Measurements from ENCODE around the gene PPME1.

Gene PPME1

GRCh38 chr11:74255741-74256375 lies 84.8 kb downstream of the PPME1 start:
- no peak overlapping the region for H3K27ac ChIP-seq (ENCODE audit: low read depth, low read length)
- H3K9ac ChIP-seq (ENCODE audit: low read depth in 1 of 2, low read length in 2 of 2), result no peak overlapping the region
- peaks cover 15 to 26% of the 10 kb centered on the region in 2 donors for H3K36me3 ChIP-seq (ENCODE audit: control insufficient read depth in 1 of 2, insufficient read depth in 2 of 2, low read length in 2 of 2)
- H3K4me1 ChIP-seq (ENCODE audit: control insufficient read depth in 1 of 2, insufficient read depth in 2 of 2, low read length in 2 of 2), result no peaks in the 10 kb centered on the region
- no peaks in the 10 kb centered on the region for H3K9me3 ChIP-seq (ENCODE audit: control insufficient read depth in 1 of 2, low read length in 2 of 2)
- no peaks in the 10 kb centered on the region for H3K27me3 ChIP-seq (ENCODE audit: control insufficient read depth in 1 of 2, insufficient read depth in 2 of 2, low read length in 2 of 2)
- no peak overlapping the region for H3K4me3 ChIP-seq (ENCODE audit: low read depth in 1 of 2, low read length in 2 of 2)

DNA sequence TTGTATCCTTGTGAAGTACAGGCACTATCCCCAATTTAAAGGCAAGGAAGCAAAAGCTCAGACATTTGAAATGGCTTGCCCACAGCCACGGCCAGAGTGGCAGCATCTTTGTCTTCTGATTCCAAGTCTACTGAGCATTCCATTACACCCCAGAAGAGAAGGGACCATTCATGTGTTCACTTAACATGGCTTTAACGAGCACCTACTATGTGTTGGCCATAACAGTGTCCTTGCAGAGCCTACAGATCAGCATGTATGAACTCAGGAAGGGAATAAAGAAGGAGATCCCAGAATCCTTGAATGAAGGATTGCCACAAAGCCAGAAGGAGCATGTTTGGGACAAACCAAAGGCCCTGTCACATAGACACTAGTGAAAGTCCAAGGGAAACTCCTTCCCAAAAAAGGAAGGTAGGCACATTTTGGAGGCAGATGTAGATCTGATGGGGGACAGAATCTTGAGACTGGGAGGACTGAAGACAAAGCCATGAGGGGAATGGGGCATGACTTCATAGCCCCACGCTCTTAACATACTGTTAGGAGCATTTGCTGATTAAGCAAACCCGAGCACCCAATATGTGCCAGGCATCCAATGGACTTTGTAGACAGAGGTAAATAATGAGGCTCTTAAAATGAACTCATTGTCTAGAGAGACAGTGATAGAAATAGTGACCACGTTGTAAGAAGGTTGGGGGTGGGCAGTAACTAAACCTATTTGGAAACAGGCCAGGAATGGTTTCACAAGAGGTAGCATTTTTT lies 85.5 kb downstream of the PPME1 start:
- Histone ChIP-seq H3K9ac (ENCODE audit: low read depth in 1 of 2, low read length in 2 of 2) (no peak overlapping the region), H3K36me3 (ENCODE audit: control insufficient read depth in 1 of 2, insufficient read depth in 2 of 2, low read length in 2 of 2) (peaks cover 8 to 19% of the 10 kb centered on the region in 2 donors), H3K4me3 (ENCODE audit: low read depth in 1 of 2, low read length in 2 of 2) (no peak overlapping the region), H3K9me3 (ENCODE audit: control insufficient read depth in 1 of 2, low read length in 2 of 2) (no peaks in the 10 kb centered on the region), H3K27ac (ENCODE audit: low read depth, low read length) (no peak overlapping the region), H3K27me3 (ENCODE audit: control insufficient read depth in 1 of 2, insufficient read depth in 2 of 2, low read length in 2 of 2) (no peaks in the 10 kb centered on the region), H3K4me1 (ENCODE audit: control insufficient read depth in 1 of 2, insufficient read depth in 2 of 2, low read length in 2 of 2) (no peaks in the 10 kb centered on the region)

GRCh38 chr11:74257959-74258553 lies 87.0 kb downstream of the PPME1 start:
- Histone ChIP-seq H3K27me3 (ENCODE audit: control insufficient read depth in 1 of 2, insufficient read depth in 2 of 2, low read length in 2 of 2) (peaks cover 0 to 4% of the 10 kb centered on the region in 2 donors), H3K4me1 (ENCODE audit: control insufficient read depth in 1 of 2, insufficient read depth in 2 of 2, low read length in 2 of 2) (no peaks in the 10 kb centered on the region), H3K4me3 (ENCODE audit: low read depth in 1 of 2, low read length in 2 of 2) (no peak overlapping the region), H3K9me3 (ENCODE audit: control insufficient read depth in 1 of 2, low read length in 2 of 2) (no peaks in the 10 kb centered on the region), H3K27ac (ENCODE audit: low read depth, low read length) (no peak overlapping the region), H3K9ac (ENCODE audit: low read depth in 1 of 2, low read length in 2 of 2) (no peak overlapping the region), H3K36me3 (ENCODE audit: control insufficient read depth in 1 of 2, insufficient read depth in 2 of 2, low read length in 2 of 2) (peaks cover 8 to 15% of the 10 kb centered on the region in 2 donors)

DNA sequence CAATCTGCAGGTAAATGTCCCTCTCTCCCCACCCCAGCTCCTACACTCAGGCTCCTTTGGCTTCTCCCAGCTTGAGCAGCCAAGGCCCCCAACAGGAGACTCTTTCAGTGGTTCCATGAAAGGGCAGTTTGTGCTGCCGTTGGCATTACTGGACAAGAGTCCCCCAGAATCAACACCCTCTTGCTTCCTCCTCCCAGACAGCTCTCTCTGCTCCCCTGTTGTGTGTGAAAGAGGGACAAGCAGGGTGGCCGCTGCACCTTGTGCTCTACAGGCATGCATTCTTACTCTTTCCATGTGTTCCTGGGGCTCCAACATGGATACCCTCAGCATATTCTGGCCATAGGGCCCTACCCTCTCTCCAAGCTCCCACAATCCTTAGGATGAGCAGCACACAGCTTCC lies 91.6 kb downstream of the PPME1 start:
- Histone ChIP-seq H3K36me3 (ENCODE audit: control insufficient read depth in 1 of 2, insufficient read depth in 2 of 2, low read length in 2 of 2) (no peaks in the 10 kb centered on the region), H3K4me1 (ENCODE audit: control insufficient read depth in 1 of 2, insufficient read depth in 2 of 2, low read length in 2 of 2) (no peaks in the 10 kb centered on the region), H3K9ac (ENCODE audit: low read depth in 1 of 2, low read length in 2 of 2) (no peak overlapping the region), H3K9me3 (ENCODE audit: control insufficient read depth in 1 of 2, low read length in 2 of 2) (no peaks in the 10 kb centered on the region), H3K27ac (ENCODE audit: low read depth, low read length) (no peak overlapping the region), H3K27me3 (ENCODE audit: control insufficient read depth in 1 of 2, insufficient read depth in 2 of 2, low read length in 2 of 2) (peaks cover 0 to 6% of the 10 kb centered on the region in 2 donors), H3K4me3 (ENCODE audit: low read depth in 1 of 2, low read length in 2 of 2) (no peak overlapping the region)

DNA sequence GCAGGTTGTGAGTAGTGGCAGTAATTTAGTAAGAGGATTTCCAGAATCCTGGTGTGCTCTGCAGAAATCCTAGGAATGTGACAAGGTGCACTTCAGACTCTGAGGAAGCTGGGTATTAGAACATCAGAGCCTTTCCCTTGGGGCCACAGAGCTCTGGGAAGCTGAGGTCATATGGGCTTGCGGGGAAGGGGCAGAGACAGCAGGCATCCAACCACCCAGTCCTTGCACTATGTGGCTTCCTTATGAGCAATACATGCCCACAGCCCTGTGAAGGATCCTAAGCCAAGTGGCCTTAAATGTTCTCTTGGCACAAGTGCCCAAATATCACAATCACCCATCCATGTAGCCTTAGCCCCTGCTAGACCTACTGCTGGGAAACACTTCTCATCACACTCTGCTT lies 94.2 kb downstream of the PPME1 start:
- Histone ChIP-seq H3K36me3 (ENCODE audit: control insufficient read depth in 1 of 2, insufficient read depth in 2 of 2, low read length in 2 of 2) (no peaks in the 10 kb centered on the region), H3K9ac (ENCODE audit: low read depth in 1 of 2, low read length in 2 of 2) (no peak overlapping the region), H3K27me3 (ENCODE audit: control insufficient read depth in 1 of 2, insufficient read depth in 2 of 2, low read length in 2 of 2) (peaks cover 0 to 6% of the 10 kb centered on the region in 2 donors), H3K9me3 (ENCODE audit: control insufficient read depth in 1 of 2, low read length in 2 of 2) (no peaks in the 10 kb centered on the region), H3K27ac (ENCODE audit: low read depth, low read length) (no peak overlapping the region), H3K4me3 (ENCODE audit: low read depth in 1 of 2, low read length in 2 of 2) (no peak overlapping the region), H3K4me1 (ENCODE audit: control insufficient read depth in 1 of 2, insufficient read depth in 2 of 2, low read length in 2 of 2) (peaks cover 0 to 3% of the 10 kb centered on the region in 2 donors)

DNA sequence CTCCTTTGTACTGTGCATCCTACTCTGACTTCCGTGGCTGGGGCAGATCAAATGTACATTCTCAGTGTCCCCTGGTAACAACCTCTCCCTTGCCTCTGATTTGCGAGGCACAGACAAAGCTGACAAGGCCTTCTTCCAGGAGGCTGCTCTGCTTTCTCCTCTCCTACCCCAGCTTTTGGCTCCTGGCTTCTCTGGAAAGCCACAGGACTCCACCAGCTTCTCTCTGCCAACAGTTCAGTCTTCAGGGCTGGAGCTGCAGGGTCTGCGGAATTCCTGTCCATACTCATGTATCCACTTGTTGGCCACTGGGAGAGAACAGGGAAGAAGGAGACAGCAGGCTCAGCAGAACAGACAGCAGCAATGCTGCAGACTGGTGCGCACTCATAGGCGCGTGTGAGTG lies 95.9 kb downstream of the PPME1 start:
- no peak overlapping the region for H3K9ac ChIP-seq (ENCODE audit: low read depth in 1 of 2, low read length in 2 of 2)
- H3K27me3 ChIP-seq (ENCODE audit: control insufficient read depth in 1 of 2, insufficient read depth in 2 of 2, low read length in 2 of 2), result peaks cover 0 to 6% of the 10 kb centered on the region in 2 donors
- H3K9me3 ChIP-seq (ENCODE audit: control insufficient read depth in 1 of 2, low read length in 2 of 2), result no peaks in the 10 kb centered on the region
- no peaks in the 10 kb centered on the region for H3K36me3 ChIP-seq (ENCODE audit: control insufficient read depth in 1 of 2, insufficient read depth in 2 of 2, low read length in 2 of 2)
- no peak overlapping the region for H3K4me3 ChIP-seq (ENCODE audit: low read depth in 1 of 2, low read length in 2 of 2)
- H3K4me1 ChIP-seq (ENCODE audit: control insufficient read depth in 1 of 2, insufficient read depth in 2 of 2, low read length in 2 of 2), result peaks cover 0 to 3% of the 10 kb centered on the region in 2 donors
- H3K27ac ChIP-seq (ENCODE audit: low read depth, low read length), result no peak overlapping the region

DNA sequence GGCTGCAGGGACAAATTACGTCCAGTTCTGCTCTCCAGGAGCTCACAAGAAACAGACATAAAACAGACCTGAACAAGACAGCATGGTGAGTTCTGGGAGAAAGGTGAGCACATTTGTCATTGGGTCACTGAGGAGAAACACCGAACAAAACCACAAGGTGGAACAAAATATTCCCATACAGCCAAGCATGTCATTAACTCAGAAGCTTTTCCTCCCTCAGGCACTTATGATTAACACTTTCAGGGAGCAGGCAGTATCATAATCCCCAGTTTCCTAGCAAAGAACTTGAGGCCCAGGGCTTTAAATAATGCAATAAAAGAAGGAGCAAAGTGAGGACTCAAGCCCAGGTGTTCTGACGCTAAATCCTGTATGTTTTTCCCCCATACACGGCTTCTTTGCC lies 97.4 kb downstream of the PPME1 start:
- peaks cover 0 to 6% of the 10 kb centered on the region in 2 donors for H3K27me3 ChIP-seq (ENCODE audit: control insufficient read depth in 1 of 2, insufficient read depth in 2 of 2, low read length in 2 of 2)
- H3K4me1 ChIP-seq (ENCODE audit: control insufficient read depth in 1 of 2, insufficient read depth in 2 of 2, low read length in 2 of 2), result peaks cover 0 to 3% of the 10 kb centered on the region in 2 donors
- no peak overlapping the region for H3K4me3 ChIP-seq (ENCODE audit: low read depth in 1 of 2, low read length in 2 of 2)
- no peak overlapping the region for H3K27ac ChIP-seq (ENCODE audit: low read depth, low read length)
- H3K9ac ChIP-seq (ENCODE audit: low read depth in 1 of 2, low read length in 2 of 2), result no peak overlapping the region
- H3K9me3 ChIP-seq (ENCODE audit: control insufficient read depth in 1 of 2, low read length in 2 of 2), result no peaks in the 10 kb centered on the region
- no peaks in the 10 kb centered on the region for H3K36me3 ChIP-seq (ENCODE audit: control insufficient read depth in 1 of 2, insufficient read depth in 2 of 2, low read length in 2 of 2)

DNA sequence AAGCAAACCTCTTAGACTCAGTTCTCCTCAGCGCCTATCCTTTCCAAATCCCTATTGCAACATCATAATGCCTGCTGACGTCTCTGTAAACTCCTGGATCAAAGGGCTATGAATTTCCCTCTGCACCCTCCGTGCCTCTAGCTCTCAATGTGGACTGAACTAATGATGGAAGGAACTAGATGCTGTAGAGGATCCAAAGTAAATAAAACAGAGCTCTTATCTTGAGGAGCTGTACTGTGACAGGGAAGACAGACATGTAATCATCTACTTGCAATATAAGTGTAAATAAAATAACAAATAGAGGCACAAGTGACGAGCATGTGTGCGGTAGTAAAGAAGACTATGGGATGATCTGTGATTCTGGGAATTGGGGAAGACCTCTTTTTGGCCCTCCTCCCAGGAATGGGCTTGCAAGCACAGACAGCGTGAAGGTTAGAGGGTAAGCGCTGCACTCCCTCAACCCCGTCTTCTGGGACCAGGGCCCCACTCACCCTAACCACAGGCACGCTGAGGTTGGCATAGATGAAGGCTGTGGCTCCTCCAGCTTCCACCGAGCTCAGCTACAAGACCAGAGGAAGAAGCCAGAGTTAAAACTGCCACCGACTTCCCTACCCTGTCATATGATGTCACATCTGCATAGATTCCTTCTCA lies 98.2 kb downstream of the PPME1 start:
- Histone ChIP-seq H3K27ac (ENCODE audit: low read depth, low read length) (no peak overlapping the region), H3K27me3 (ENCODE audit: control insufficient read depth in 1 of 2, insufficient read depth in 2 of 2, low read length in 2 of 2) (peaks cover 0 to 6% of the 10 kb centered on the region in 2 donors), H3K9me3 (ENCODE audit: control insufficient read depth in 1 of 2, low read length in 2 of 2) (no peaks in the 10 kb centered on the region), H3K4me3 (ENCODE audit: low read depth in 1 of 2, low read length in 2 of 2) (no peak overlapping the region), H3K36me3 (ENCODE audit: control insufficient read depth in 1 of 2, insufficient read depth in 2 of 2, low read length in 2 of 2) (no peaks in the 10 kb centered on the region), H3K4me1 (ENCODE audit: control insufficient read depth in 1 of 2, insufficient read depth in 2 of 2, low read length in 2 of 2) (peaks cover 0 to 3% of the 10 kb centered on the region in 2 donors), H3K9ac (ENCODE audit: low read depth in 1 of 2, low read length in 2 of 2) (no peak overlapping the region)

DNA sequence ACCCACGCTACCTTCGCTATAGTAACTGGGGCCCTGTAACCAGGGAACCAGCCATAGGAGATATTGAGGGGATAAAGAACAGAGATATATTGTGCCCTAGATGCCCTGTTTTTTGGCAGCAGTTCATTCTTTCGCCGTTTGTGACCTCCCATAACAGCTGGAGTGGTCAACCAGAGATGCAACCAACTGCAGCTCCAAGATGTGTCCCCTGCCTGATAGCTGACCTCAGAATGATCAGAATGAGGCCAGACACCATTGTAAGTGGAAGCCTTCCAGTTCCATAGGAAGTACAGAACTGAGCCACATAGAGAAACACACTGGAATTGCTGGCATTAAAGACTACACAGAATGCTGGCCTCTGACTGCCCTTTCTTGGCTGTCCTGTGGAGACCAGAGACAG lies 101.2 kb downstream of the PPME1 start:
- Histone ChIP-seq H3K9ac (ENCODE audit: low read depth in 1 of 2, low read length in 2 of 2) (no peak overlapping the region), H3K36me3 (ENCODE audit: control insufficient read depth in 1 of 2, insufficient read depth in 2 of 2, low read length in 2 of 2) (no peaks in the 10 kb centered on the region), H3K4me1 (ENCODE audit: control insufficient read depth in 1 of 2, insufficient read depth in 2 of 2, low read length in 2 of 2) (peaks cover 0 to 3% of the 10 kb centered on the region in 2 donors), H3K27ac (ENCODE audit: low read depth, low read length) (no peak overlapping the region), H3K4me3 (ENCODE audit: low read depth in 1 of 2, low read length in 2 of 2) (no peak overlapping the region), H3K9me3 (ENCODE audit: control insufficient read depth in 1 of 2, low read length in 2 of 2) (no peaks in the 10 kb centered on the region), H3K27me3 (ENCODE audit: control insufficient read depth in 1 of 2, insufficient read depth in 2 of 2, low read length in 2 of 2) (peaks cover 0 to 6% of the 10 kb centered on the region in 2 donors)

DNA sequence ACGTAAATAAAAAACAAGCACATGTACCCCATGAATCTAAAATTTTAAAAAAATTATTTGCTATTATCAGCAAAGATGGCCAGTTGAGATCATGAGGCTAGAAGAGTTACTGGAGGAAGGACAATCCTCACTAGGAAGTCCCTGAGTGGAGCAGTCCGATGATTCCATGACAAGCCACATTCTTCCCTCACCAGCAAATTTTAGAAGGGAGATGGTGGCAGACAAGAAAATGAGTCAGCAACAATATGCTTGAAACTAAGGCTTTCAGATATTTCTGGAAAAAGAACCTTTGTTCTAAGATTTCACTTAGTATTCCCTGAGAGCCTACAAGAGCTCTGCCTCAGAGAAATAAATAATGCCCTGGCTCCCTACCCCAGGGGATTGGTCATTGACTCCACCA lies 105.5 kb downstream of the PPME1 start:
- no peak overlapping the region for H3K9ac ChIP-seq (ENCODE audit: low read depth in 1 of 2, low read length in 2 of 2)
- no peaks in the 10 kb centered on the region for H3K36me3 ChIP-seq (ENCODE audit: control insufficient read depth in 1 of 2, insufficient read depth in 2 of 2, low read length in 2 of 2)
- peaks cover 0 to 6% of the 10 kb centered on the region in 2 donors for H3K27me3 ChIP-seq (ENCODE audit: control insufficient read depth in 1 of 2, insufficient read depth in 2 of 2, low read length in 2 of 2)
- no peak overlapping the region for H3K4me3 ChIP-seq (ENCODE audit: low read depth in 1 of 2, low read length in 2 of 2)
- H3K4me1 ChIP-seq (ENCODE audit: control insufficient read depth in 1 of 2, insufficient read depth in 2 of 2, low read length in 2 of 2), result no peaks in the 10 kb centered on the region
- no peak overlapping the region for H3K27ac ChIP-seq (ENCODE audit: low read depth, low read length)
- H3K9me3 ChIP-seq (ENCODE audit: control insufficient read depth in 1 of 2, low read length in 2 of 2), result no peaks in the 10 kb centered on the region
